HepG2 (cell line): ENCODE results near the gene ZNRF3. TPM values are rescaled to one million over a fixed set of nuclear protein-coding genes. Genes with fewer than 3 reads are reported as not detected.

ENCODE experiments used
- ATF4 ChIP-seq, 2 experiments: fragments of 450-650 bp in 1 of 2; sonication (generic) in 1 of 2; formaldehyde crosslinking; IDR thresholded peaks; 2 replicates each; pipeline versions ENCODE4 v1.5.0 to v1.8.0; 2020 to 2022; ENCODE audit warnings: mild to moderate bottlenecking in 1 of 2, missing genetic modification reagents in 1 of 2
- ATF7 ChIP-seq, 2 experiments: fragments of 450-650 bp in 1 of 2; sonication (generic) in 1 of 2; formaldehyde crosslinking in 1 of 2; IDR thresholded peaks; 2 replicates each; pipeline versions ENCODE4 v1.4.0 to v1.6.1; 2016 to 2020; ENCODE audit warnings: antibody characterized with exemption in 1 of 2, mild to moderate bottlenecking in 1 of 2, missing genetic modification reagents in 1 of 2
- BRCA1 ChIP-seq: sonication (generic); formaldehyde crosslinking; IDR thresholded peaks from 2 replicates; pipeline ENCODE4 v1.4.0; 2020; ENCODE audit warnings: missing genetic modification reagents
- CCDC6 ChIP-seq: sonication (generic); formaldehyde crosslinking; IDR thresholded peaks from 2 replicates; pipeline ENCODE4 v1.8.1; 2022; ENCODE audit warnings: mild to moderate bottlenecking, missing genetic modification reagents, moderate library complexity
- GABPA ChIP-seq, 2 experiments: IDR thresholded peaks; 2 replicates each; pipeline ENCODE4 v1.6.1; 2011 to 2016; ENCODE audit warnings: low read depth in 2 of 2, low read length in 1 of 2, missing biosample characterization in 1 of 2, missing genetic modification characterization in 1 of 2
- GATAD2A ChIP-seq: IDR thresholded peaks from 2 replicates; pipeline ENCODE4 v1.6.1; 2016
- HOXA9 ChIP-seq: sonication (generic); formaldehyde crosslinking; IDR thresholded peaks from 2 replicates; pipeline ENCODE4 v1.8.1; 2022; ENCODE audit warnings: missing genetic modification reagents, mild to moderate bottlenecking, moderate library complexity, borderline replicate concordance
- ISL2 ChIP-seq: sonication (generic); formaldehyde crosslinking; IDR thresholded peaks from 2 replicates; pipeline ENCODE4 v1.5.0; 2020; ENCODE audit warnings: missing genetic modification reagents
- PRPF4 ChIP-seq: fragments of 200-400 bp; formaldehyde crosslinking; IDR thresholded peaks from 2 replicates; pipeline ENCODE4 v1.6.1; 2016; ENCODE audit warnings: low read length, low read depth; ENCODE audit not compliant: poor library complexity, severe bottlenecking
- RNF219 ChIP-seq: sonication (generic); formaldehyde crosslinking; IDR thresholded peaks from 2 replicates; pipeline ENCODE4 v1.5.0; 2020; ENCODE audit warnings: mild to moderate bottlenecking, missing genetic modification reagents
- TEAD2 ChIP-seq: sonication (generic); formaldehyde crosslinking; IDR thresholded peaks from 2 replicates; pipeline ENCODE4 v1.9.0; 2021; ENCODE audit warnings: missing genetic modification reagents
- ZMYM2 ChIP-seq: sonication (generic); formaldehyde crosslinking; IDR thresholded peaks from 2 replicates; pipeline ENCODE4 v1.8.0; 2022; ENCODE audit warnings: mild to moderate bottlenecking, missing genetic modification reagents
- ZNF234 ChIP-seq: sonication (generic); formaldehyde crosslinking; conservative IDR thresholded peaks from 2 replicates; pipeline ENCODE4 v1.5.1; 2020; ENCODE audit warnings: mild to moderate bottlenecking, missing genetic modification reagents
- ZNF251 ChIP-seq: sonication (generic); formaldehyde crosslinking; IDR thresholded peaks from 2 replicates; pipeline ENCODE4 v1.9.0; 2021; ENCODE audit warnings: mild to moderate bottlenecking, missing genetic modification reagents
- ZNF317 ChIP-seq: sonication (generic); formaldehyde crosslinking; IDR thresholded peaks from 2 replicates; pipeline ENCODE4 v1.5.0; 2020; ENCODE audit warnings: mild to moderate bottlenecking, missing genetic modification reagents
- ZNF382 ChIP-seq: sonication (generic); formaldehyde crosslinking; IDR thresholded peaks from 2 replicates; pipeline ENCODE4 v1.5.0; 2020; ENCODE audit warnings: missing genetic modification reagents, mild to moderate bottlenecking, borderline replicate concordance
- ZNF484 ChIP-seq: sonication (generic); formaldehyde crosslinking; IDR thresholded peaks from 2 replicates; pipeline ENCODE4 v1.5.1; 2020; ENCODE audit warnings: mild to moderate bottlenecking, low read depth, missing genetic modification reagents, borderline replicate concordance
- ZSCAN30 ChIP-seq: sonication (generic); formaldehyde crosslinking; IDR thresholded peaks from 2 replicates; pipeline ENCODE4 v1.5.0; 2020; ENCODE audit warnings: mild to moderate bottlenecking, missing genetic modification reagents
- polyA plus RNA-seq, 8 experiments: library from polyadenylated mRNA; depleted of rRNA in 3 of 8; stranded (reverse) in 7 of 8; unstranded in 1 of 8; fragments of >200 nt; fragmentation: Illumina TruSeq in 4 of 8; extraction: Trizol in 4 of 8; gene quantifications; 2 replicates each; pipeline versions ENCODE4 v1.2.1 to v1.2.3, GENCODE V29; 2011 to 2016; ENCODE audit warnings: low read depth in 4 of 8, missing spikeins in 1 of 8, mixed read lengths in 1 of 8; ENCODE audit not compliant: insufficient read depth in 1 of 8
- total RNA-seq, 5 experiments: library from RNA; depleted of rRNA; stranded (reverse); fragments of >200 nt; fragmentation: Illumina TruSeq; extraction: Trizol; gene quantifications; 2 replicates each; pipeline ENCODE4 v1.2.3, GENCODE V29; 2016; ENCODE audit warnings: low read depth in 1 of 5
- TF ChIP-seq, protein P1 (sequence below): sonication (generic); formaldehyde crosslinking; IDR thresholded peaks from 2 replicates; pipeline ENCODE4 v1.4.0; 2020; ENCODE audit warnings: mild to moderate bottlenecking, missing genetic modification reagents, borderline replicate concordance
- TF ChIP-seq, protein P2 (sequence below): sonication (generic); formaldehyde crosslinking; IDR thresholded peaks from 2 replicates; pipeline ENCODE4 v1.5.1; 2020; ENCODE audit warnings: missing genetic modification reagents, mild to moderate bottlenecking, borderline replicate concordance
- TF ChIP-seq, protein P3 (sequence below): fragments of 450-650 bp; IDR thresholded peaks from 2 replicates; pipeline ENCODE4 v1.6.1; 2016

The ZNRF3 gene
- total and polyA plus RNA-seq, 2 of the 13 experiments (the other 11 are each of a cell fraction or from before 2014, with no cell fraction given), result 20.3 to 36.7 TPM

GRCh38 chr22:28981818-28982499 lies 98.6 kb downstream of the ZNRF3 start (continued):
- TF ChIP-seq, protein P1, sequence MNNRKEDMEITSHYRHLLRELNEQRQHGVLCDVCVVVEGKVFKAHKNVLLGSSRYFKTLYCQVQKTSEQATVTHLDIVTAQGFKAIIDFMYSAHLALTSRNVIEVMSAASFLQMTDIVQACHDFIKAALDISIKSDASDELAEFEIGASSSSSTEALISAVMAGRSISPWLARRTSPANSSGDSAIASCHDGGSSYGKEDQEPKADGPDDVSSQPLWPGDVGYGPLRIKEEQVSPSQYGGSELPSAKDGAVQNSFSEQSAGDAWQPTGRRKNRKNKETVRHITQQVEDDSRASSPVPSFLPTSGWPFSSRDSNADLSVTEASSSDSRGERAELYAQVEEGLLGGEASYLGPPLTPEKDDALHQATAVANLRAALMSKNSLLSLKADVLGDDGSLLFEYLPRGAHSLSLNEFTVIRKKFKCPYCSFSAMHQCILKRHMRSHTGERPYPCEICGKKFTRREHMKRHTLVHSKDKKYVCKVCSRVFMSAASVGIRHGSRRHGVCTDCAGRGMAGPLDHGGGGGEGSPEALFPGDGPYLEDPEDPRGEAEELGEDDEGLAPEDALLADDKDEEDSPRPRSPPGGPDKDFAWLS (CRISPR knock-in tag), result no peak
- TF ChIP-seq ZNF317 (CRISPR knock-in tag) (no peak), ZNF382 (CRISPR knock-in tag) (no peak), ZNF484 (CRISPR knock-in tag) (no peak), PRPF4 (no peak), GATAD2A (CRISPR knock-in tag) (peak; percentile 94), ISL2 (CRISPR knock-in tag) (peak; percentile 94), BRCA1 (CRISPR knock-in tag) (no peak), TEAD2 (CRISPR knock-in tag) (no peak), RNF219 (CRISPR knock-in tag) (no peak), ZMYM2 (peak; percentile 57; the same call in 1 of the 2 replicates), ZNF251 (no peak), HOXA9 (CRISPR knock-in tag) (no peak), ZNF234 (no peak), ATF7 (IDR thresholded peaks at IDR 0.05) (no peak), ATF7 (CRISPR knock-in tag; IDR thresholded peaks at IDR 0.05) (peak; percentile 71; the same call in 1 of the 2 replicates), GABPA (IDR thresholded peaks at IDR 0.05; ENCODE audit: low read depth, low read length) (no peak), GABPA (CRISPR knock-in tag; IDR thresholded peaks at IDR 0.05; ENCODE audit: low read depth) (no peak), ZSCAN30 (no peak), ATF4 (CRISPR knock-in tag; IDR thresholded peaks at IDR 0.05) (no peak), CCDC6 (CRISPR knock-in tag) (no peak)
- TF ChIP-seq, protein P2, sequence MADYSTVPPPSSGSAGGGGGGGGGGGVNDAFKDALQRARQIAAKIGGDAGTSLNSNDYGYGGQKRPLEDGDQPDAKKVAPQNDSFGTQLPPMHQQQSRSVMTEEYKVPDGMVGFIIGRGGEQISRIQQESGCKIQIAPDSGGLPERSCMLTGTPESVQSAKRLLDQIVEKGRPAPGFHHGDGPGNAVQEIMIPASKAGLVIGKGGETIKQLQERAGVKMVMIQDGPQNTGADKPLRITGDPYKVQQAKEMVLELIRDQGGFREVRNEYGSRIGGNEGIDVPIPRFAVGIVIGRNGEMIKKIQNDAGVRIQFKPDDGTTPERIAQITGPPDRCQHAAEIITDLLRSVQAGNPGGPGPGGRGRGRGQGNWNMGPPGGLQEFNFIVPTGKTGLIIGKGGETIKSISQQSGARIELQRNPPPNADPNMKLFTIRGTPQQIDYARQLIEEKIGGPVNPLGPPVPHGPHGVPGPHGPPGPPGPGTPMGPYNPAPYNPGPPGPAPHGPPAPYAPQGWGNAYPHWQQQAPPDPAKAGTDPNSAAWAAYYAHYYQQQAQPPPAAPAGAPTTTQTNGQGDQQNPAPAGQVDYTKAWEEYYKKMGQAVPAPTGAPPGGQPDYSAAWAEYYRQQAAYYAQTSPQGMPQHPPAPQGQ, result no peak
- TF ChIP-seq, protein P3, sequence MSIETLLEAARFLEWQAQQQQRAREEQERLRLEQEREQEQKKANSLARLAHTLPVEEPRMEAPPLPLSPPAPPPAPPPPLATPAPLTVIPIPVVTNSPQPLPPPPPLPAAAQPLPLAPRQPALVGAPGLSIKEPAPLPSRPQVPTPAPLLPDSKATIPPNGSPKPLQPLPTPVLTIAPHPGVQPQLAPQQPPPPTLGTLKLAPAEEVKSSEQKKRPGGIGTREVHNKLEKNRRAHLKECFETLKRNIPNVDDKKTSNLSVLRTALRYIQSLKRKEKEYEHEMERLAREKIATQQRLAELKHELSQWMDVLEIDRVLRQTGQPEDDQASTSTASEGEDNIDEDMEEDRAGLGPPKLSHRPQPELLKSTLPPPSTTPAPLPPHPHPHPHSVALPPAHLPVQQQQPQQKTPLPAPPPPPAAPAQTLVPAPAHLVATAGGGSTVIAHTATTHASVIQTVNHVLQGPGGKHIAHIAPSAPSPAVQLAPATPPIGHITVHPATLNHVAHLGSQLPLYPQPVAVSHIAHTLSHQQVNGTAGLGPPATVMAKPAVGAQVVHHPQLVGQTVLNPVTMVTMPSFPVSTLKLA, result no peak
